Measurements from ENCODE around the gene B3GALT6.
"Not testable (repeated sequence)": the region's sequence is repeated elsewhere in the genome, so short reads cannot be mapped to it uniquely, and the experiment has no call there.

B3GALT6 gene

DNA sequence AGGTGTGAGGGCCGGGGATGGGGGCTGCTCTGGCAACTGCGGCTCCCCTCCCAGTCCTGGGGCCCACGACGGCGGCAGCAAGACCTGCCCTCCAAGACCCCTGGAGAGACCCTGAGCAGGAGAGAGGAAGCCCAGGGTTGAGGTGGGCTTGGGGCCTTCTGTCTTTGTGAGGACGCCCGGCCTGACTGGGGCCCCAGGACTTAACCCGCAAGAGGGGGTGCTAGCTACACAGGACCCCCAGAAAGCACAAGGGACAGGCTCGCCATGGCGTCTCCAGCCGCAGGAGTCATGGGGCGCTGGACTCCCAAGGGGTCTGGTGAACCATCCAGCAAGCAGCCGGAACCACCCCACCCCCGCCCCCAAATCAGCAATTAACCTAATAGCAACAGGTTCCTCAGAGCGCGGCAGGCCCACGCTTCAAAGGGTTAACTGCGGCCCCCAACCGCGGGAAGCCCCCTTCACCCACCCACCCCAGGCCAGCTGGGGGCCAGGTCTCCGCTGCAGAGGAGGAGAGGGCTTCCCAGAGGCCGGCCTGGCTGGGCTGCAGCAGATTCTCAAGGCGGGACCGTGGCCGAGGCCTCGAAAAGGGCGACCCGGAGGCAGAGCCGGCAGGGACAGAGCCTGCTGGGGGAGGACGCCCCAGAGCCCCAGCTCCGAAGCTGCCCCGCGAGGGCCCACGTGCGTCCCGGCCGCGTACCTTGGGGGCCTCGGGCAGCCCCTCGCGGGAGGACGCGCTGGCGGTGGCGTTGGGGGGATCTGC is 14.0 kb downstream of the B3GALT6 start:
- DNase-seq: no peak

DNA sequence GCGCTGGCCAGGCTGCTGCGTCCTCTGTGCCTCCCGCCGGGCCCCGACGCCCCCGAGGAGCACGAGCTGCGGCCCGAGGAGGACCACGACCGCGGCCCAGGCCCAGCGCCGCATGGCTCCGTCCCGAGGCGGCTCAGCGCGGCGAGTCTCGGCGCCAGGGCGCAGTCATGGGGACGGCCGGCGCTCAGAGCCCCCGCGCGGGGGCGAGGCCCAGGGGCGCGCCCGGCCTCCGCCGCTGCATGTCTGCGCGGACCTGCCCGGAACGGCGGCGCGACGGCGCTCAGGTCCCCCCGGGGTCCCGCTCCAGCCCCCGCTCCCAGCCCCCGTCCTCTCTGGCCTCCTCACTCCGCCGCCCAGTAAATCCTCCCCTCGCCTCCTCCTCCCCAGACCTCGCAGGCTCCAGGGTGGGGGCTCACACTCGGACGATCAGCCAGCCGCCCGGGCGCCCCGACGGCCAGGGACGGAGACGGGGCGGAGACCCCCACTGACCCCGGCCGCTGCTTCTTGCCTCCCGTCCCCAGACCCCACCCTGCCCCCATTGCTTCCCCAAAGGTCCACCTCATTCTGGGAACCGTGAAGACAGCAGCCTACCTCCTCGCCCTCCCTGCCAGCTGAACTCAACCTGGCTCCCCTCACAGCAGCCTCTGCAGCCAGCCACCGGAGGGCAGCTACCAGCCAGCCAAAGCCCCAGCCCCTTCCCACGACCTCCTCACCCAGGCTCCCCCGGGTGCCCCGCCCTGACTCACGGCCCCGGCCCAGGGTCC is 14.7 kb downstream of the B3GALT6 start, which contains the start of gene C1QTNF12:
Gene C1QTNF12 (minus strand): TSS at position 146 of the 764 bp plus-strand sequence. CDS start 32 bp downstream, at position 114.
- no peak for DNase-seq

DNA sequence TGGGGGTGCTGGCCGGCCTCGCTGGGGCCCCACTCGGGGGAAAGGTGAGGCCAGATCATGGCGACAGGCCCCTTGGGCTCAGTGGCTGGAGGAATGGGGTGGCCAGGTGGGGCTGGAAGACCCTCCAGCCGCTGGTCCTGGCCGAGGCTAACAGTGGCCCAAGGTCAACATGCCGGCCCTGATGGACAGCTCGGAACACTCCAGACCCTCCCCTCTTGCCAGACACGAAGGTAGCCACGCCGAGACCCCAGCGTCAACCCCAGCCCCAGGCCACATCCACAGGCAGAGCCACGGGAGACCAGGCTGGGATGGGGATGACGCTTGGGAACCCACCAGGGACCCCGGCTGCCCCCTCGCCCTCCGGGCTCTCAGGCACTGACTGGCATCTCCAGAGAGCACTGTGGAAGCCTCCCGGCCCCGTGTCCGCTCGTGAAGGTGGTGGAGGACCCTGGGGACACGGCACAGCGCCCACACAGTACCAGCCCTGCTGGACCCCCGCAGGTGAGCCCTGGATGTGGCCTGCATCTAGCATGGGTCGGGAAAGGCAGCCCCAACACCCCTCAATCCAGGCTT is 15.4 kb downstream of the B3GALT6 start:
- no peak for DNase-seq

DNA sequence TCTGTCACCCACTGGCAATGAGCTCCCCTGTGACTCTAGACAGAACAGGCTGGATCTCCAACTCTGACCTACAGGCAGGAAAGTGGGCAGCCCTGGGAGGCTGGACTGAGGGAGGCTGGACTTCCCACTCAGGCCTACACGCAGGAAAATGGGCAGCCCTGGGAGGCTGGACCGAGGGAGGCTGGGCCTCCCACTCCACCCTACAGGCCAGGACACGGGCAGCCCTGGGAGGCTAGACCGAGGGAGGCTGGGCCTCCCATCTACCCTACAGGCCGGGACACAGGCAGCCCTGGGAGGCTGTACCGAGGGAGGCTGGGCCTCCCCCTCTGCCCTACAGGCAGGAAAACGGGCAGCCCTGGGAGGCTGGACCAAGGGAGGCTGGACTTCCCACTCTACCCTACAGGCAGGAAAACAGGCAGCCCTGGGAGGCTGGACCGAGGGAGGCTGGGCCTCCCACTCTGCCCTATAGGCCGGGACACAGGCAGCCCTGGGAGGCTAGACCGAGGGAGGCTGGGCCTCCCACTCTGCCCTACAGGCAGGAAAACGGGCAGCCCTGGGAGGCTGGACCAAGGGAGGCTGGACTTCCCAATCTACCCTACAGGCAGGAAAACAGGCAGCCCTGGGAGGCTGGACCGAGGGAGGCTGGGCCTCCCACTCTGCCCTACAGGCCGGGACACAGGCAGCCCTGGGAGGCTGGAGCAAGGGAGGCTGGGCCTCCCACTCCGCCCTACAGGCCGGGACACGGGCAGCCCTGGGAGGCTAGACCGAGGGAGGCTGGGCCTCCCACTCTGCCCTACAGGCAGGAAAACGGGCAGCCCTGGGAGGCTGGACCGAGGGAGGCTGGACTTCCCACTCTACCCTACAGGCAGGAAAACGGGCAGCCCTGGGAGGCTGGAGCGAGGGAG is 16.2 kb downstream of the B3GALT6 start:
- DNase-seq: not testable (repeated sequence)

DNA sequence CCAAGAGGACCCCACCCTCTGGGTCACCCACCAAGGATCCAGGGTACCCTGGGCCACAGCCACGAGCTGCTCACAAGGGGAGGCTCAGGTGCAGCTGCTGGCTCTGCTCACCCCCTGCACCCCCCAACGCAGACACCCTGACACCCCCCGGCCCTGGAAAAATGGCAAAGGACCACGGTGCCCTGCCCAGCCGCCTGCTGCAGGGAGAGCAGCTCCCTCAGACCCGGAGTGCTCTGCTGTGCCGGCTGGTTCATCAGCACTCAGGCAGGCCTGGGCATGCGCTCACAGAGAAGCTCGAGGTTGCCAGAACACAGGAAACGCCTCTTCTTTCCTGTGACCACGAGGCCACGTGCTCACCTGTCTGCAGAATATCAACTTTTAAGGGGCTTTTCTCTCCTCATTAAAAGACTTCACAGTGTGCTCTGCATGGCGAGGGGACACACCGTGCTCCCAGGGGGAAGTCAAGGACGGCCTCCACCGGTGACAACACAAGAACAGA is 18.8 kb downstream of the B3GALT6 start:
- no peak for DNase-seq

DNA sequence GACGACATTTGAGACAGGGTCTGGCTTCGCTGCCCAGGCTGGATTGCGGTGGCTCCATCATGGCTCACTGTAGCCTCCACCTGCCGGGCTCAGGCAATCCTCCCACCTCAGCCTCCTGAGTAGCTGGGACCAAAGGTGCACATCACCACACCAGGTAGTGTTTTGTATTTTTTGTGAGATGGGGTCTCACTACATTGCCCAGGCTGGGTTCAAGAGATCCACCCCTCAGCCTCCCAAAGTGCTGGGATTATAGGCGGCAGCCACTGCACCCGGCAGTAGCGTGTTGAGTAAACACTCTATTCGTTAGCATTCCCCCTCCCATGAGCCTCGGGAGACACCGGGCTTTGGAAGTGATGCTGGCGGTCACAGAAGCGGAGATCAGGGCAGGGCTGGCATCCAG is 21.3 kb downstream of the B3GALT6 start:
- DNase-seq: no peak

DNA sequence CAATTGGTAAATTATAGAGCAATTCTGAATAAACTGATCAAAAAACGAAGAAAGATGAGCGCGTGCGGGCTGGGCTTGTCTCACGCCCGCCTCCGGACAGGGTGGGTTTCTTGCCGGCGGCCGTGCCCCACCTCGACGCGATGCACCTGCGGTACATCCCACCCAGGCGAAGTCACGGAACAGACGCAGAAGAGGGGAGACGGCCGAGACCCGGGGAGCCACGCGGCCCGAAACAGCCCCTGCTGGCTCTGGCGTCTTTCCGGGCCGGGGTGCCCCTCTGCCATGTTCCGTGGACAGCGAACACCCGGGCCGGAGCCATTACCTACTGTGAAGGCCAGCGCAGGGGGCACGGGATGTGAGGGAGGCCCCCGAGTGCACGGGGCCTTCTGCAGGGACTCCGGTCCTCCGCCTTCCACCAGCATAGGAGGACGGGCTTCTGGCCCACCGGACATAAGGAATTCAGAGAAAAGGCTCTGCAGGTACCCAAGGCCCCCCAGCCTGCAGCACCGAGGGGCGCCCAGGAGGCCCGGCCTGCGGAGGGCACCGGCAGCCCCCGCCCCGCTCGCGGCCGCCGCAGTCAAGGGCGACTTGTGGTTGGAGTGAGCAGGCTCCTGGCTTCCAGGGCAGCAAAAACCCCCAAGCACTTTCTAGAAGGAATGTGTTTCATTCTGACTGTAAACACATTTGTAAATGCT is 22.1 kb downstream of the B3GALT6 start:
- DNase-seq: no peak

DNA sequence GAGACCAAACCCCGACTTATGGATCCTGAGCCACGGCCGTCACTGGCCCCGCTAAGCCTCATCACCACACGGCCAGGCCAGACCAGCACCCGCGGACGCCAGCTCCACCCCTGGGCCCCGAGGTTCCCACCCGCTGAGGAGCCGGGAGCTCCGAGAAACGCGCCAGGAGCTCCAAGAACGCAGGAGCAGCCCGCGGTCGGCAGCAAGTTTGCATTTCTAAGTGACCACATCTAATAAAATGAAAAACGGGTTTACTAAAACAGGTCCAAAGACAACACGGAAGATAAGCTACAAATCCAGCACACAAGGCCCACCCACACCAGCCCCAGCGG is 22.6 kb downstream of the B3GALT6 start:
- DNase-seq: no peak

DNA sequence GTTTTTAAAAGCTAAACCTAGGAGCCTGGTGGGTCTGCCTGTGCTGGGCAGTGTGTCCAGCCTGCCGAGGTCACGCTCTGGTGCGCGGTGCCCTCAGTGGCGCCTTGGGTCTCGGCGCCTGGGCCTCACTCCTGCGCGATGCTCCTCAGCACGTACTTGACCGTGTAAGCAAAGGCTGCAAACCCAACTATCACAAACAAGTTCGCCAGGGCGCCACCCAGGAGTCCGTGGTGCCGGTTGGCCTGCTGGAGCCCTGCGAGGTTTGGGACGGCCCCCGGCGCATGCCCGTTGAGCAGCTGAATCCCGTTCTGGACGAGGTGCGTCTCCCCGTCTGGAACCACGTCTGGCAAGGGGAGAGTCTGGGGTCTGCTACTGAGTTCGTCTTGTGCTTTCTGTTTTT is 23.0 kb downstream of the B3GALT6 start:
- DNase-seq: no peak

DNA sequence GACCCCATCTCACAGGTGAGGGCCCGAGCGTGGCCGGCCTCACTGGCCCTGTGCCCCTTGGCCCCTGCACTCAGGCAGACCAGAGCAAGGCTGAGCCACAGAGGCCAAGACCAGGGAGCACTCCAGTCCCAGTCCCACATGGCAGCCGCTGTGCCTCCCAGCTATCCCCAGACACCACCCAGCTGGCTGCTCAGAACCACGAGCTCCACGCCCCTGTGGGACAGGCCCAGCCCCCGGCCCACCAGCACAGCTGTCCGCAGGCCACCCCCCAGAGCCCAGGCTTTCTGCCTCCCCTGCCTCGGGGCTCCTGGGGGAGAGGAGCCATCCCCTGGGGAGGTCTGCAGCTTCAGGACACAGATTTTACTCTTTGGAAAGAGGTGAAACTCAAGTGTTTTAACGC is 23.6 kb downstream of the B3GALT6 start:
- DNase-seq: no peak

DNA sequence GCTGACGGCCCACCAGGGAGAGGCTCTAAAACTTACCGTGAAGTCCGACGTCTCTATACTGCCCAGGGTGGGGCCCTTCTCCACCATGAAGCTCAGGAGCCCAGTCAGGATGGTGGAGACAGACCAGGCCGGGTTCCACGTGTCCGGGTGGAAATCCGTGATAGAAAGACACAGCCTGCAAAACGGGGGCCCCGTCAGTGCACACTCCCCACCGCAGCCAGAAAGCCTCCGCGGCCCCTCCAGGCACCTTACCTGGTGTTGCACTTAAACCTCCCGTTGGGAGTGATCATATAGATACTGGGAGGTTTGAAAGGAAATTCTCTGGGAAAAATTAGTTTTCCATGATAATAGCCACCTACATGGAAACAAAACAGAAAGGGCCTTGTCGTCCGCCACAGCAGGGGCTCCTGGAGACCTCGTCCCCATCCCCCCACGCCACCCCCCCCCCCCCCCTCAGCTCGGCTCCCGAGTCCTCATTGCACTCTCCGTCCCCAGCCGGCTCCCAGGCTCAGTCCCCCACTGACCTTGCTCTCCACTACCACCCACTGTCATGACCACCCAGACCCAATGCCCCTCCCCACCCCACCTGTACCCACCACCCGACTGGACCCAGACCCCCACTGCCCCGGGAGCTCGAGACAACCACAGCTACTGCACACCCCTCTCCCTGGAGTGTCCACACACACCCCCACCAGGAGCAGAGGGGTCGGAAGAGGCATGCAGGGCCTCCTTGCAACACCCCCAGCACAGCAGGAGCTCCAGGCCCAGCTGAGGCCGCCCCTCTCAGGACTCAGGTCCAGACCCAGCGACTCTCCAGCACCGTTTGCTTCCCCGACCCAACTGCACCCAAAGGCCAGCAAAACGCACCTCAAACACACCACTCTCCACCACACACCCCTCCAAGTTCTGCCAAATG is 25.2 kb downstream of the B3GALT6 start:
- no peak for DNase-seq

DNA sequence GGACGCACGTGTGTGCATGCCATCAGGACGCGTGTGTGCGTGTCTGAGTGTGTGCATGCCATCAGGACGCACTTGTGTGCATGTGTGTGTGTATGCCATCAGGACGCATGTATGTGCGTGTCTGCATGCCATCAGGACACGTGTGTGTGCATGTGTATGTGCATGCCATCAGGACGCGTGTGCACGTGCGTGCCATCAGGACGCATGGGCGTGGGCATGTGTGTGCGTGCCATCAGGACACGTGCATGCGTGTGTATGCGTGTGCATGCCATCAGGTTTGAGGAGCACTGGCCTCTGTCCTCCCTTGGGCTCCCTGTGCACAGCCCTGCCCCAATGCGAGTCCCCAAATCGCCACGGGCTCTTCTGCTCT is 27.1 kb downstream of the B3GALT6 start:
- no peak for DNase-seq

DNA sequence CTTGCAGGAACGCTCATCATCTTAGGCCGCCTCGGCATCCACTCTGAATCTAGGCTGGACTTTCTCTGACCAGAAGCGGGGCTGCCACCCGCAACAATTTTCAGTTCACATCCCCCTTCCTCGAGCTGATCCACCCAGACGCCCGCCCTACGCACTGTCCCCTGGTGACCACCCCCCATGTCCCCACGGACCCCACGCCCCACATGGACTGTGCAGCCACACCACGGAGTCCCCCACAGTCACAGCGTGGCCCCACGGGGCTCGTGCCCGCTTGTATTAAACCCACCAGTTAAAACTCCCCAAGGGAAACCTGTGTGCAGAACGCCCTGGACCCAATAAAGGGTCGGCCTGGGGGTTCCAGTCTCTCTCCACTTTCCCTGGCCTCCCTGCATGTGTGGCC is 27.5 kb downstream of the B3GALT6 start:
- no peak for DNase-seq

DNA sequence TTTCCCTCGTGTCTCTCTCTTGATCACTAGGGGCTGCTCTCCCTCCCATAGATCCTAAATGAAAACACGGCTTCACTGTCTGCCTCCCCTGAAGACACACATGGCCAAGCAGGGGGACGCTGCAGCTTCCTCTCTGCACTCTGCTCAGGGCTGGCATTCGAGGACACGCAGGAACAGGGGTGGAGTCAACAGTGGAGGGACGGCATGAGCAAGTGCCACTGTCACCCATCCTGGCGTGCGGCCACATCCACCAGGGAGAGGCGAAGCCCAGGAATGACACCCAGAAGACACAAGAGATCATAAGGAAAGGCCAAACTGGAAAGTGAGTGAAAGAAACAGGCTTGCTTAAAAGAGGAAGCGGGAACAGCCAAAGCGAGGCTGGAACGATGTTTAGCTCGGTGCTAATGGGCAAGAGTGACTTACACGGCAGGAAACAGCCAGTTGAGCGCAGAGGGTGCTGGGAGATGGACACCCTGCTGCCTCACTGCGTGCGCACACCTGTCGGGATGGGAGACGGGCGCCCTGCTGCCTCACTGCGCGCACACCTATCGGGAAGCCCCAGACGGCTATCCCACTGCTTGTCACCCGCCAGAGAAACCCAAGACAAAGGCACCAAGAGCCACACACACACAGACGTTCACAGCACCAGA is 28.0 kb downstream of the B3GALT6 start:
- DNase-seq: no peak

DNA sequence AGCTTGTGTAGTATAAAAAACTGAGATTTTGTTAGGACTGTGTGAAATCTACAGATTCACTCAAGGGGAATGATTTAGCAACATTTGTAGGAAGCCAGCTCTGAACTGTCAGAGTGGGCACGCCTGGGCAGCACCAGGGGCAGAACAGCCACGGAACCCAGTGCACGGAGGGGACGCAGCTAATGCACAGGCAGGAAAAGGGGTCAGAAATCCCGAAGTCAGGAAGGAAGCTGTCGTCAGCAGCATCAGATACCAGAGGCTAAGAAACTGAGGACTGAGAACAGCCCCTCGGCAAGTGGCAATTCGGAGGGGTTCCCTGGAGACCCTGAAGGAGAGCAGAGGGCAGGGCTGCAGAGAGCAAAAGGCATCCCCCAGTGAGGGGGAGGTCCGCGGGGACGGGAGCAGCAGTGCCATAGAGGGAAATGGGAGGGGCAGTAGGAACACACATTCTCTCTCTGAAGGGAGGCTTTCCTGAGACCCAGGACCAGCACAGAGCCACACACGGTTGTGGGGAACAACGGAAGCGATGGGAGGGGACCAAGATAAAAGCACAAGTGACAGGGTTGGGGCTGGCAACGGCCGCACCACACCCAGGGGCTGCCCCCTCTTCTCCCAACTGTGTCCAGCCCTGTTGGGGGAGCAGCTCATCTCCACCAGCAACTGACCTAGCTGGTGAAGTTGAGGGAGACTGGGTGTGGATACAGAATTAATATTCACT is 29.0 kb downstream of the B3GALT6 start:
- DNase-seq: no peak

DNA sequence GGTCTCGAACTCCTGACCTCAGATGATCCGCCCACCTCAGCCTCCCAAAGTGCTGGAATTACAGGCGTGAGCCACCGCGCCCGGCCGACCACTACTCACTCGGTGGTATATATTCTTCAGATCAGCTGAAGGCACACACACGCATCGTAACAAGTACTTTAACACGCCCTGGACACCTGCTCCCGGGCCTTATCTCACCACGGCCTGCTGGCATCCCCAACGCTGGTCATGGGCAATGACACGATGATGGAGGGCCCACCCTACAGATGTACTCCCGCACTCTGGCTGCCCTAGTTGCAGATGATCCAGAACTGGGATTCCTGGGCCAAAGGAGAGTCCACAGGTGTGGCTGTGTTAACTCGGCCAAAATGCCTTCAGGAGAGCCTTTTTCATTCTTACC is 30.0 kb downstream of the B3GALT6 start:
- DNase-seq: no peak

DNA sequence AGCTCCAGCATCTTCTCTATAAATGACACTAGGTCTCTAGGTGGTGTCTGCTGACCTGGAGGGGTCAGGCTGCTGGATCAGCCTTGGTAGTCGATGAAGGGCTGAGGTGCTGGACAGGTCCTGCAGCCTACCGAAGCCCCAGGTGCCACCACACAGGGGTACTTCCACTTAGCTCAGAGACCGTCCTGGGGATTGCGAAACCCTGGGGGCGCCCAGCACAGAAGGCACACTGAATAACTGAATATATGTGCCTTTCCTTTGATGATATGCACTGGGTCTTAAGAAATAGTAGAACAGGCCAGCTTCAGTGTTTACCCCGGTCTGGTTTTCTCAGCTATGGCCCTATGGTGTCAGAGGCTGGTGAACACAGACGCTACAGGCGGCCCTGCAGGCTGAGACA is 30.7 kb downstream of the B3GALT6 start:
- no peak for DNase-seq

DNA sequence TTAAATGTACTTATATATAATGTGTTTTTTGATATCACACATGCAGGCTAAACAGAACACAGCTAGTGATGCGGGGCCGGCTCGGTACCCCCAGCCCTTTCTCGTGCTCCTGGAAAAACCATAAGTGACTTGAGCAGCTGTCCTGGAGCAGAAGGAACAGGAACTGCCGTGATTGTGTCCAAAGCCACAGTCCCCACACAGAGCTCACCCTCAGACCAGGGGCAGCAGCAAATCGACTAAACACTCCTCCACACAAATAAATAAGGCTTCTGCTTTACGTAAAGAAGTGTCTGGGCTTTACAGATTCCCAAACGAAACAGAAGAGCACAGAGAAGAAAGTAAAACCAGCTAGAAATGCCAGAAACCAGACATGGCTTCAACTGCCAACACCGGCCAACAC is 32.0 kb downstream of the B3GALT6 start:
- no peak for DNase-seq

DNA sequence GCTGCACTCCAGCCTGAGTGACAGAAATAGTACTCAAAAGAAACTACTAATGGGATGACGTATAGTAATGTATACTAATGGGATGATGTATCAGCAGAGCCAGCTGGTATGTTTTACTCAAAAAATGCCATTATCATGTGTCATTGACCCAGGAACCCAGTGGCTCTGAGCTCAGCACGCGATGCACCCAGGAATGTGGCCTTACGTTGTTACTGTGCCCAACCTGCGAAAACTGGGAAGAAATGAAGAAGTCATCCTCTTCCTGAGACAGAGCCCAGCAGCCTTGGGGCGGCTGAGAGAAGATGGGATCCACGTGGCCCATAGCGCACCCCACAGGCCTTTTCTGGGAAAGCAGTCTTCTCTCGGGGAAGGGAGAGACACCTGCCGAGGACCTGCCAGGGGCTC is 32.8 kb downstream of the B3GALT6 start:
- no peak for DNase-seq

All from NCI-H2227 treated with DMSO at 0.1 percent for 48 hours (cell line).